Testis (tissue), 2 donors: Measurements from ENCODE around the gene VANGL2.

Source experiments
- CTCF ChIP-seq, 3 experiments: fragments of 450-650 bp in 2 of 3; fragments of 200-600 bp in 1 of 3; sonication (generic) in 1 of 3; IDR thresholded peaks; one replicate each; pipeline ENCODE4 v1.5.1; 2016 to 2019; ENCODE audit warnings: antibody characterized with exemption in 3 of 3, mild to moderate bottlenecking in 2 of 3, moderate library complexity in 1 of 3
- POLR2A ChIP-seq: fragments of 450-650 bp; IDR thresholded peaks from one replicate; pipeline ENCODE4 v1.6.1; 2017; ENCODE audit warnings: antibody characterized with exemption, mild to moderate bottlenecking, moderate library complexity

- no peak for TF ChIP-seq CTCF (IDR thresholded peaks at IDR 0.05)
- TF ChIP-seq POLR2A: no peak
Measured at GRCh38 chr1:160360227-160360695, 40.1 kb upstream of the VANGL2 start.
